Neural cell (in vitro differentiated cells): ENCODE data around the gene NRF1. TPM values are rescaled to one million over a fixed set of nuclear protein-coding genes. Genes with fewer than 3 reads are reported as not detected.

Experiments
- H2AFZ ChIP-seq: fragments of 200-600, 300-800 bp; sonication (generic), shearing (Covaris generic); 2 replicates; pipeline ENCODE4 v1.6.0; 2014; ENCODE audit warnings: low read depth, mild to moderate bottlenecking, antibody characterized with exemption, low read length, moderate library complexity
- H3F3A ChIP-seq: fragments of 200-600 bp; shearing (Covaris generic); 2 replicates; pipeline ENCODE4 v1.6.1; 2016; ENCODE audit warnings: mild to moderate bottlenecking, moderate library complexity, mixed read lengths, antibody characterized with exemption, low read length; ENCODE audit not compliant: insufficient read depth, poor library complexity, severe bottlenecking
- H3K27ac ChIP-seq: fragments of 200-600, 300-800 bp; sonication (generic), shearing (Covaris generic); 2 replicates; pipeline ENCODE4 v1.5.1; 2014; ENCODE audit warnings: mild to moderate bottlenecking, low read length, moderate library complexity
- H3K27me3 ChIP-seq: fragments of 300-800, 200-600 bp; sonication (generic), shearing (Covaris generic); 2 replicates; pipeline ENCODE4 v1.6.0; 2014; ENCODE audit warnings: mild to moderate bottlenecking, low read depth, low read length, moderate library complexity; ENCODE audit not compliant: insufficient read depth
- H3K36me3 ChIP-seq: fragments of 300-800, 200-600 bp; sonication (generic), shearing (Covaris generic); 2 replicates; pipeline ENCODE4 v1.5.1; 2014; ENCODE audit warnings: mild to moderate bottlenecking, antibody characterized with exemption, low read length, moderate library complexity; ENCODE audit not compliant: insufficient read depth
- H3K4me2 ChIP-seq: fragments of 300-800, 200-600 bp; sonication (generic), shearing (Covaris generic); 2 replicates; pipeline ENCODE4 v1.6.0; 2014; ENCODE audit warnings: mild to moderate bottlenecking, low read length
- H3K4me3 ChIP-seq: fragments of 300-800, 200-600 bp; sonication (generic), shearing (Covaris generic); 2 replicates; pipeline ENCODE4 v1.5.1; 2014; ENCODE audit warnings: mild to moderate bottlenecking, low read length, moderate library complexity
- H3K79me2 ChIP-seq: fragments of 200-600 bp; shearing (Covaris generic); replicated peaks from 2 replicates; pipeline ENCODE4 v1.6.0; 2014; ENCODE audit warnings: mild to moderate bottlenecking, low read length, moderate library complexity; ENCODE audit not compliant: insufficient read depth
- H3K9ac ChIP-seq: fragments of 300-800, 200-600 bp; sonication (generic), shearing (Covaris generic); 2 replicates; pipeline ENCODE4 v1.6.1; 2016; ENCODE audit warnings: mild to moderate bottlenecking, low read length, mixed read lengths
- H3K9me2 ChIP-seq: fragments of 200-600 bp; shearing (Covaris generic); 2 replicates; pipeline ENCODE4 v1.6.1; 2016; ENCODE audit warnings: mild to moderate bottlenecking, low read length, mixed read lengths; ENCODE audit not compliant: insufficient read depth
- H3K9me3 ChIP-seq: fragments of 200-600, 300-800 bp; sonication (generic), shearing (Covaris generic); 2 replicates; pipeline ENCODE4 v1.6.1; 2016; ENCODE audit warnings: mild to moderate bottlenecking, mixed run types, low read length, moderate library complexity, mixed read lengths
- H4K20me1 ChIP-seq: fragments of 200-600 bp; shearing (Covaris generic); 2 replicates; pipeline ENCODE4 v1.6.1; 2016; ENCODE audit warnings: mild to moderate bottlenecking, mixed run types; ENCODE audit not compliant: insufficient read depth
- CTCF ChIP-seq: fragments of 450-650 bp; IDR thresholded peaks from 2 replicates; pipeline ENCODE4 v1.5.1; 2014; ENCODE audit warnings: antibody characterized with exemption, mild to moderate bottlenecking, moderate library complexity; ENCODE audit not compliant: poor library complexity, severe bottlenecking
- EP300 ChIP-seq: fragments of 450-650 bp; conservative IDR thresholded peaks from 2 replicates; pipeline ENCODE4 v1.6.1; 2014; ENCODE audit warnings: antibody characterized with exemption, mild to moderate bottlenecking, moderate library complexity; ENCODE audit not compliant: poor library complexity, severe bottlenecking
- EZH2 ChIP-seq: fragments of 200-600, 300-800 bp; shearing (Covaris generic), sonication (generic); IDR thresholded peaks from 2 replicates; pipeline ENCODE4 v1.6.1; 2014; ENCODE audit warnings: antibody characterized with exemption, low read length, borderline replicate concordance, mild to moderate bottlenecking; ENCODE audit not compliant: insufficient read depth, poor library complexity, severe bottlenecking
- MXI1 ChIP-seq: fragments of 450-650 bp; conservative IDR thresholded peaks from 2 replicates; pipeline ENCODE4 v1.6.1; 2014; ENCODE audit warnings: antibody characterized with exemption, mild to moderate bottlenecking; ENCODE audit not compliant: poor library complexity, severe bottlenecking
- POLR2AphosphoS5 ChIP-seq: IDR thresholded peaks from 2 replicates; pipeline ENCODE4 v1.6.1; 2012
- RAD21 ChIP-seq: fragments of 450-650 bp; conservative IDR thresholded peaks from 2 replicates; pipeline ENCODE4 v1.6.1; 2014; ENCODE audit warnings: antibody characterized with exemption, mild to moderate bottlenecking, moderate library complexity
- REST ChIP-seq: IDR thresholded peaks from 2 replicates; pipeline ENCODE4 v1.6.1; 2012; ENCODE audit warnings: borderline replicate concordance
- SMC3 ChIP-seq: fragments of 450-650 bp; conservative IDR thresholded peaks from 2 replicates; pipeline ENCODE4 v1.6.1; 2014; ENCODE audit warnings: antibody characterized with exemption, mild to moderate bottlenecking, moderate library complexity; ENCODE audit not compliant: poor library complexity
- TAF1 ChIP-seq: IDR thresholded peaks from 2 replicates; pipeline ENCODE4 v1.6.1; 2012; ENCODE audit warnings: low read depth
- polyA plus RNA-seq: library from polyadenylated mRNA; depleted of rRNA; stranded (reverse); fragments of >200 nt; gene quantifications from 2 replicates; pipeline ENCODE4 v1.2.3, GENCODE V29; 2014

The NRF1 gene
- polyA plus RNA-seq, 1 donor from 2014 or later, result 13.2 TPM

GRCh38 chr7:129640400-129640799, 28.9 kb downstream of the NRF1 start:
- Histone ChIP-seq H3K27me3 (no peaks in the 10 kb centered on the region), H3K79me2 (peaks cover 4% of the 10 kb centered on the region), H3K27ac (no peak overlapping the region), H2AFZ (no peak overlapping the region), H3K9ac (no peak overlapping the region), H4K20me1 (no peaks in the 10 kb centered on the region), H3F3A (no peaks in the 10 kb centered on the region), H3K4me2 (no peak overlapping the region), H3K36me3 (no peaks in the 10 kb centered on the region), H3K9me3 (no peaks in the 10 kb centered on the region), H3K4me3 (no peak overlapping the region), H3K9me2 (no peaks in the 10 kb centered on the region)
- no peak for TF ChIP-seq TAF1
- no peak for TF ChIP-seq MXI1
- no peak for TF ChIP-seq CTCF

- Histone ChIP-seq H2AFZ (no peak overlapping the region), H3K4me2 (no peak overlapping the region), H3K36me3 (no peaks in the 10 kb centered on the region), H3F3A (no peaks in the 10 kb centered on the region), H3K27me3 (no peaks in the 10 kb centered on the region), H3K4me3 (no peak overlapping the region), H3K9me2 (no peaks in the 10 kb centered on the region), H3K79me2 (no peaks in the 10 kb centered on the region), H3K9ac (no peak overlapping the region), H3K9me3 (no peaks in the 10 kb centered on the region), H4K20me1 (no peaks in the 10 kb centered on the region), H3K27ac (no peak overlapping the region)
- TF ChIP-seq EZH2, result no peak
- no peak for TF ChIP-seq EP300
- no peak for TF ChIP-seq SMC3
- no peak for TF ChIP-seq REST
- TF ChIP-seq MXI1, result no peak
- TF ChIP-seq TAF1, result no peak
- TF ChIP-seq RAD21, result no peak
- no peak for TF ChIP-seq POLR2AphosphoS5
- no peak for TF ChIP-seq CTCF
These were observed 31.5 kb downstream of the NRF1 start for GRCh38 chr7:129642871-129643549.
